ENCODE measurements around the gene ADGRD1. TPM values are rescaled to one million over a fixed set of nuclear protein-coding genes. Genes with fewer than 3 reads are reported as not detected.

The ADGRD1 gene
- total RNA-seq, 1 donor from 2014 or later = 35.8 TPM

GRCh38 chr12:131088701-131089530 lies 135.2 kb downstream of the ADGRD1 start:
- H3K36me3 ChIP-seq = peaks cover 0 to 5% of the 10 kb centered on the region in 2 donors
- peaks cover 8% of the 10 kb centered on the region for H3K4me1 ChIP-seq
- intact Hi-C loops (cut with DNase I) = no loop called here
- no peak for TF ChIP-seq POLR2A (IDR thresholded peaks at IDR 0.05)
- TF ChIP-seq POLR2AphosphoS5 (IDR thresholded peaks at IDR 0.05; ENCODE audit: insufficient read depth in 1 of 2, low read depth in 1 of 2) = no peak
- TF ChIP-seq CTCF (IDR thresholded peaks at IDR 0.05) = no peak
- H3K9me3 ChIP-seq = no peaks in the 10 kb centered on the region
- H3K27ac ChIP-seq = no peak overlapping the region
- H3K27me3 ChIP-seq = no peaks in the 10 kb centered on the region
- DNase-seq (ENCODE audit: extremely low spot score in 2 of 2) = no peak
- no peak overlapping the region for H3K4me3 ChIP-seq

GRCh38 chr12:131089531-131090273 lies 136.0 kb downstream of the ADGRD1 start:
- Histone ChIP-seq H3K27ac (no peak overlapping the region), H3K36me3 (peaks cover 0 to 2% of the 10 kb centered on the region in 2 donors), H3K9me3 (no peaks in the 10 kb centered on the region), H3K4me3 (no peak overlapping the region), H3K4me1 (peaks cover 8% of the 10 kb centered on the region), H3K27me3 (no peaks in the 10 kb centered on the region)
- intact Hi-C loops (cut with DNase I) = no loop called here
- no peak for TF ChIP-seq POLR2AphosphoS5 (IDR thresholded peaks at IDR 0.05; ENCODE audit: insufficient read depth in 1 of 2, low read depth in 1 of 2)
- TF ChIP-seq CTCF (IDR thresholded peaks at IDR 0.05) = no peak
- no peak for TF ChIP-seq POLR2A (IDR thresholded peaks at IDR 0.05)
- no peak for DNase-seq (ENCODE audit: extremely low spot score in 2 of 2)

- no peak for DNase-seq (ENCODE audit: extremely low spot score in 2 of 2)
- H3K27me3 ChIP-seq = no peaks in the 10 kb centered on the region
- H3K9me3 ChIP-seq = no peaks in the 10 kb centered on the region
- TF ChIP-seq POLR2A (IDR thresholded peaks at IDR 0.05) = no peak
- no peak for TF ChIP-seq POLR2AphosphoS5 (IDR thresholded peaks at IDR 0.05; ENCODE audit: insufficient read depth in 1 of 2, low read depth in 1 of 2)
- TF ChIP-seq CTCF (IDR thresholded peaks at IDR 0.05) = no peak
- H3K4me3 ChIP-seq = no peak overlapping the region
- no peaks in the 10 kb centered on the region for H3K36me3 ChIP-seq
- intact Hi-C loops (cut with DNase I) = no loop called here
- H3K27ac ChIP-seq = no peak overlapping the region
- H3K4me1 ChIP-seq = peaks cover 8% of the 10 kb centered on the region
These were observed 136.8 kb downstream of the ADGRD1 start for GRCh38 chr12:131090274-131091210.

GRCh38 chr12:131091413-131091975 lies 137.8 kb downstream of the ADGRD1 start:
- DNase-seq (ENCODE audit: extremely low spot score in 2 of 2) = no peak
- H3K4me1 ChIP-seq = peaks cover 11% of the 10 kb centered on the region
- no peaks in the 10 kb centered on the region for H3K9me3 ChIP-seq
- no peaks in the 10 kb centered on the region for H3K27me3 ChIP-seq
- no peaks in the 10 kb centered on the region for H3K36me3 ChIP-seq
- intact Hi-C loops (cut with DNase I) = no loop called here
- no peak for TF ChIP-seq POLR2AphosphoS5 (IDR thresholded peaks at IDR 0.05; ENCODE audit: insufficient read depth in 1 of 2, low read depth in 1 of 2)
- TF ChIP-seq POLR2A (IDR thresholded peaks at IDR 0.05) = no peak
- no peak for TF ChIP-seq CTCF (IDR thresholded peaks at IDR 0.05)
- H3K4me3 ChIP-seq = no peak overlapping the region
- H3K27ac ChIP-seq = no peak overlapping the region

Data from vagina (tissue), 2 donors.